Loucy (cell line): ENCODE data around the gene ANO6.

Source experiments
- EZH2phosphoT487 ChIP-seq: fragments of 200-600 bp; IDR thresholded peaks from 2 replicates; pipeline ENCODE4 v1.6.1; 2018; ENCODE audit warnings: antibody characterized with exemption, mild to moderate bottlenecking, moderate library complexity, borderline replicate concordance
- TF ChIP-seq, protein P1 (sequence below): fragments of 200-600 bp; sonication (generic); conservative IDR thresholded peaks from 2 replicates; pipeline ENCODE4 v1.5.1; 2014; ENCODE audit warnings: mild to moderate bottlenecking, antibody characterized with exemption, low read length

DNA sequence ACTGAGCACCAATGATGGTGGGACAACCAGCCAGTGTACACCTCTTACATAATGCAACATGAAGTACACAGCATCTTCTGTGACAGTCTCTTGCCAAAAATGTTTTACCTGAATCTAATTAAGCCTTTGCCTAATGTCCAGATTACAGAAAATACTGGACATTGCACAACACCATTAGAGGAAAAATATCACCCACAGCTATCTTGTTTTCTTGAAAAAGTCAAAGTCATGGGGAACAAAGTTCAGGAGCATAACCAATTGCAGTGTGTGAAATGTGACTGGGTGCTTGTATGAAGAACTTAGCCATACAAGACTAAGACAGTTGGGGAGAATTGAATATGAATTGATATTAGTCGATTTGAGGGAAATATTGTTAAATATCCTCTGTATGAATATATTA, 12.1 kb upstream of the ANO6 start:
- TF ChIP-seq, protein P1, sequence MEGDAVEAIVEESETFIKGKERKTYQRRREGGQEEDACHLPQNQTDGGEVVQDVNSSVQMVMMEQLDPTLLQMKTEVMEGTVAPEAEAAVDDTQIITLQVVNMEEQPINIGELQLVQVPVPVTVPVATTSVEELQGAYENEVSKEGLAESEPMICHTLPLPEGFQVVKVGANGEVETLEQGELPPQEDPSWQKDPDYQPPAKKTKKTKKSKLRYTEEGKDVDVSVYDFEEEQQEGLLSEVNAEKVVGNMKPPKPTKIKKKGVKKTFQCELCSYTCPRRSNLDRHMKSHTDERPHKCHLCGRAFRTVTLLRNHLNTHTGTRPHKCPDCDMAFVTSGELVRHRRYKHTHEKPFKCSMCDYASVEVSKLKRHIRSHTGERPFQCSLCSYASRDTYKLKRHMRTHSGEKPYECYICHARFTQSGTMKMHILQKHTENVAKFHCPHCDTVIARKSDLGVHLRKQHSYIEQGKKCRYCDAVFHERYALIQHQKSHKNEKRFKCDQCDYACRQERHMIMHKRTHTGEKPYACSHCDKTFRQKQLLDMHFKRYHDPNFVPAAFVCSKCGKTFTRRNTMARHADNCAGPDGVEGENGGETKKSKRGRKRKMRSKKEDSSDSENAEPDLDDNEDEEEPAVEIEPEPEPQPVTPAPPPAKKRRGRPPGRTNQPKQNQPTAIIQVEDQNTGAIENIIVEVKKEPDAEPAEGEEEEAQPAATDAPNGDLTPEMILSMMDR, result no peak
- no peak for TF ChIP-seq EZH2phosphoT487
